Measurements from ENCODE around the gene LATS2.
"Not testable (repeated sequence)": the region's sequence is repeated elsewhere in the genome, so short reads cannot be mapped to it uniquely, and the experiment has no call there.

LATS2 gene

GRCh38 chr13:21075011-21075378 lies 13.6 kb upstream of the LATS2 start:
- DNase-seq = peak in 1 of 2 donors; percentile 22

DNA sequence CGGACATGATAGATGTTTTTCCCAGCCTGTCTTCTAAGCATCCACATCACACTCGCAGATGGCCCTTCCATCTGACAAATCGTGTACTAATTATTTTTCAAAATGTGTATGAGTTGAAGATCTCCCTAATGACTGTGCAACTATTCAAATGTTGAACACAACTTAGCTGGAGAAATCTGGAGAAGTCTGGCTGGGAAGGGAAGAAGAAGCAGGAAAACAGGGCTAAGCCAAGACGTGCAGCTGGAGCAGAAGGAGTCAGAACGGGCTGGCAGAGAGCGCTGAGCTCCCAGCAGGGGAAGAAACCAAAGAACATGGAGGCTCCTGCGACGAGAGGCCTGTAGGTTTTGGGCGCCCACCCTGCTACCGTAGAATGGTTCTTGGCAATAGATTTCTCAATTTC lies 13.2 kb upstream of the LATS2 start:
- DNase-seq = no peak

GRCh38 chr13:21071924-21072323 lies 10.5 kb upstream of the LATS2 start:
- DNase-seq = no peak

GRCh38 chr13:21071015-21071414 lies 9.6 kb upstream of the LATS2 start:
- DNase-seq = no peak

GRCh38 chr13:21069561-21070004 lies 8.2 kb upstream of the LATS2 start:
- DNase-seq = no peak

GRCh38 chr13:21067848-21068247 lies 6.5 kb upstream of the LATS2 start:
- DNase-seq = no peak

GRCh38 chr13:21066946-21067345 lies 5.6 kb upstream of the LATS2 start:
- no peak for DNase-seq

GRCh38 chr13:21065686-21066085 lies 4.3 kb upstream of the LATS2 start:
- no peak for DNase-seq

DNA sequence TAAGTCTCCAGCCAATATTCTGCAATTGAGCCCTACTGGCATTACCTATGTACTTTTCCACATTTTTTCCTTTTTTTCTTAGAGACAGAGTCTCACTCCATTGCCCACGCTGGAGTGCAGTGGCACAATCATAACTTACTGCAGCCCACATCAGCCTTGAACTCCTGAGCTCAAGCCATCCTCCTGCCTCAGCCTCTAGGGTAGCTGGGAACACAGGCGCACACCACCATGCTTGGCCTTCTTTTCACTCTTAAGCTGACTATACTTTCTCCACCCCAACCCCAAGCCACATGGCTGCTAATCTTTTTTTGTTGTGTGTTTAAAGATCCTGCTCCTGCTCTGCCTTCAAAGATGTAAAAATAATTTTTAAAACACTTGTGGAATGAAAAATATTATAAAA lies 1.6 kb upstream of the LATS2 start:
- no peak for DNase-seq

DNA sequence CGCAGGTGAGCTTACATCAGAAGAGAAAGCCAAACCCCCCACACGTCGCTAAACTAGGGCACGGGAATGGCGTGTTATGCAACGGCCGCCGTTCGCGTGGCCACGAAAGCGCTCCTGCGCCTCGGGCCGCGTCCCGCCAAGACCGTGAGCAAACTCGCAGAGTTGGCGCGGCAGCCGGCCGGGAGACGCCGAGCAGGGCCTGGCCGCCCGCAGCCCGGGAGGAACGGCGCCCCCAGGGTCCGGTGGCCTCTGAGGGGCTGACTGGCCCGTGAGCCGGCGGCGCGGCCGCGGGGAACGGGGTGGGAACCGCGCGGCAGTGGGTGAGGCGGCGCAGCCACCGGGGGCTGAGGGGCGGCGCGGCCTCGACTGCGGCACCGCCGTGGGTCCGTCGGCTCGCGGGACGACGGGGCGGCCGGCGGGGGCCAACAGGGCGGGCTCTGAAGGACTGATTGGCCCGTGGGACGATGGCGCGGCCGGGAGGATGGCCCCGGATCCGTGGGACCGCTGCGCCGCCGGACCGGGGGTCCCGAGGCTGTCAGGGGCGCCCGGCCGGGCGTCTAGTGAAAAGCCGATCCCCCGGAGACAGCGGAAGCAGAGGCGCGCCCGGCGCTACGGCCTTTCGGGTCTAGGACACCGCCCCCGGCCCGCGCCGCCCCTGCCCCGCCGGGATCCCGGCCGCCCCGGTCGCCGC lies 903 bp downstream of the LATS2 start:
- DNase-seq = no peak

DNA sequence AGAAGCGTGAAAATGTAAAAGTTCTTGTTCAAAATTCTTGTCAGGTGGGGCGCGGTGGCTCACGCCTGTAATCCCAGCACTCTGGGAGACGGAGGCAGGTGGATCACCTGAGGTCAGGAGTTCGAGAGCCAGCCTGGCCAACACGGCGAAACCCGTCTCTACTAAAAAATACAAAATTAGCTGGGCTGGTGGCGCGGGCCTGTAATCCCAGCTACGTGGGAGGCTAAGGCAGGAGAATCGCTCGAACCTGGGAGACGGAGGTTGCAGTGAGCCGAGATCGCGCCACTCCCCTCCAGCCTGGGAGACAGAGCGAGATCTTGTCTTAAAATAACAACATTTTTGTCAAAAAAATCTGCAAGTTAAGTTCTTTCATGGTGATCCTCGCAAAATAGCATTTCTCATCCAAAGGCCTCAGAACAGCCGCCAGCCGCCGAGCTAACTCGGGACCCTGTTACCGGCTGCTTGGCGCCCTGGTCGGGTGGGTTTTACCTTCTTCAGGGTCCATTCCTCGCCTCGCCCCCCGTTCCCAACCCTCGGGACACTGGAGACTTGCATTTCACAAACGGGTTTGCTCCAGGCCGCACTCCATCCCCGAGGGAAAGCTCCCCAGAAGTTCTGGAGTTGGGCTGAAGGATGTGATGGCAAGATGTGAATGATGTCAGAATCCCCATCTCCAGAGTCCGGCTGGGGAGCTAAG lies 1.6 kb downstream of the LATS2 start:
- DNase-seq = no peak

DNA sequence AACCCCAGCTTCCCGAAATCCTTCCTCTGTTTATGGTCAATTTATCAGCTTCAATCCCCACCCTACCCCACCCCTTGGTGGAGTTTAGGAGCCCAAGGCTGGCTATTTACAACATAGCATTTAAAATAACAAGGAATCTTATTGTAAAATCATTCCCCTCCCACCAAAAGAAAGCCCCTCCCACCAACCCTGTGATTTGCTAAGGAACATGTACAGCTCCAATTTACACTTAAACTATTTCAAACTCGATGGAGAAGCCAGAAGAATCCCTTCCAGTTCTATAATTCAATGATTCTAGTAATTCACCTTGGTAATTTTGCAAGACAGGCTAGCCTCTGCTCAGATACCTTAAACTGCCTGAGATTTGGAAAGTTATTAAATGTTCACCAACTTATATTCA lies 3.0 kb downstream of the LATS2 start:
- DNase-seq = no peak

GRCh38 chr13:21055511-21056045 lies 5.8 kb downstream of the LATS2 start:
- no peak for DNase-seq

DNA sequence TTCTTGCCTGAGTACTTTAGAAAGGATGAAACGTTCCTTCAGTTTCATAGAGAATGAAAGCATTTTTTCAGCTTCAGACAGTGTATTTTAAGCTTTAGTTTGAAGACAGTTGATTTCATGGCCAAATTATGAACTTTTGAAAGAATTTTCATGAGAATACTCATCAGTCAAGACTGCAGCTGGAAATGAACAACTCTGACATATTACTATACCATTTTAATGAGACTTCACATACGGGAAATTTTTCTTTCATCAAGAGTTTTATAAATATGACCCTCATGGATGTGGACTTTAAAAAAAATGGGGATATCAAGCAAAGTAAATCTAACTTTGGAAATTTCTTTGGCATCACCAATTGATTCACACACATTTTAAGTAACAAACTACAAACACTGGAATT lies 6.4 kb downstream of the LATS2 start:
- no peak for DNase-seq

DNA sequence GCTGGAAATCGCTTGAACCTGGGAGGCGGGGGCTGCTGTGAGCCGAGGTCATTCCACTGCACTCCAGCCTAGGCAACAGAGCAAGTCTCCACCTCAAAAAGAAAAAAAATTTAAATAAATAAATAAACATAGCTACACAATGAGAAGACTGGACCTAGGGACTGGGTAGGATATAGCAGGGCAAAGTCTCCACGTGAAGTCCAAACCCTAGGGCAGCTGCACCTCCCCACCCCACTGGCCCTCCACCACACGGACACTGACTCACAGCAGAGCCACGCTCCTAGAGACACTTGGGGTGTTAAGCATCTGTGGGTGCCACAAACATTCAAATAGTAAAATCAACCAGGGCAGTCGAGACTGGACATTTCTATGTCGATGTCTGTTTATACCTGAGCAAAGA lies 7.1 kb downstream of the LATS2 start:
- no peak for DNase-seq

GRCh38 chr13:21053231-21053630 lies 8.2 kb downstream of the LATS2 start:
- DNase-seq = no peak

DNA sequence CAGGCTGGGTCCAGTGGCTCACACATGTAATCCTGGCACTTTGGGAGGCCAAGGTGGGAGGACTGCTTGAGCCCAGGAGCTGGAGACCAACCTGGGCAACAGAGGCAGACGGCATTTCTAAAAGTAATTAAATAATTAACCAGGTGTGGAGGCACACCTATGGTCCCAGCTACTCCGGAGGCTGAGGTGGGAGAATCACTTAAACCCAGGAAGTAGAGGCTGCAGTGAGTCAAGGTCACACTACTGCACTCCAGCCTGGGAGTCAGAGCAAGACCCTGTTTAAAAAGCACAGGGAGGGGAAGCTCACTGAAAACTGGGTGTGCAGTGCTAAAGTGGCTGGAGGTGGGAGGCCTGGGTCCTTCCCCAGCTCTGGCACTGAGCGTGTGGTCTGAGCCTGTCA lies 9.7 kb downstream of the LATS2 start:
- DNase-seq = no peak

GRCh38 chr13:21050288-21051197 lies 10.8 kb downstream of the LATS2 start:
- DNase-seq = no peak

DNA sequence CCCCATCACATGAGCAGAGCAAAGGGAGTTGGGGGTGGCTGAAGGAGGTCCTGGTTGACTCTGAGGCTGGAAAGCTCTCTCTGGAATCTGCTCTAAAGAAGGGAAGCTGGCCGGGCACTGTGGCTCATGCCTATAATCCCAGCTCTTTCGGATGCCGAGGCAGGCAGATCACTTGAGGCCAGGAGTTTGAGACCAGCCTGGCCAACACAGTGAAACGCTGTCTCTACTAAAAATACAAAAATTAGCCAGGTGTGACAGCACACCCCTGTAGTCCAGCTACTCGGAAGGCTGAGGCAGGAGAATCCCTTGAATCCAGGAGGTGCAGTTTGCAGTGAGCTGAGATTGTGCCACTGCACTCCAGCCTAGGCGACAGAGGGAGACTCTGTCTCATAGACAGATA lies 11.7 kb downstream of the LATS2 start:
- DNase-seq = not testable (repeated sequence)

DNA sequence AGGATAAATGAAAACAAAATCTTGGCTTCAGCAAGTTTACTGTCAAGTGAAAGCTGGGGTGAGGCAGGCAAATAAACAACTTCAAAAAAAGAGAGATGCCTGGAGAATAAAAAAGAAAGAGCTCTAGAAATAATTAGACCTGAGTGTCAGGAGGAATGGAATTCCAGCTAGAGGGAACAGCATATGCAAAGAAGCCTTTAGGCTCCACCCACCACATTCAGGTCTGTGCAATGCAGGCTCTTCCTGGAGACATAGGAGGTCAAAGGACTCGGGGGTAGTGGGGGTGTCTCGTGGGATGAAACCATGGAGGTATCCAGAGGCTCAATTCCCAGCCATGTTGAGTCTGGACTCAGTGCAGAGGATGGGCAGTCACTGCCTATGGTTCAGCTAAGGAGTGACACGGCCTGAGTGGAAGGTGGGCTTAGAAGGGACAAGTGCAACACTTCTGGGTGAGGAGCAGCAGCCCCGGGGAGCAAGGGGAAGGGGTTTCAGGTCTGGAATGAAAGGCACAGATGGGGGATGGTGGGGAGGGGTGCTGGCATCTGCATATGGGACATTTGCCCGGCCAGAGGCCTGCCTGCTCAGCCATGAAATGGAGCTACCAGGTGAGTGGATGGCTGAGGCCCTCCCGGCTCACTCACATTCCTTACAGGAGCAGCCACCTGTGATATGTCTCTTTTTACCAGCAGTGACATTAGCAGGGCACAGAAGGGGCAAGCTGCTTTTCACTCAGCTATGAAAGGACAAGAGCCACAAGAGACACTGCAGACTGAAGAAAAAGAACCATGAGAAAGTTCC lies 12.3 kb downstream of the LATS2 start:
- DNase-seq = no peak

DNA sequence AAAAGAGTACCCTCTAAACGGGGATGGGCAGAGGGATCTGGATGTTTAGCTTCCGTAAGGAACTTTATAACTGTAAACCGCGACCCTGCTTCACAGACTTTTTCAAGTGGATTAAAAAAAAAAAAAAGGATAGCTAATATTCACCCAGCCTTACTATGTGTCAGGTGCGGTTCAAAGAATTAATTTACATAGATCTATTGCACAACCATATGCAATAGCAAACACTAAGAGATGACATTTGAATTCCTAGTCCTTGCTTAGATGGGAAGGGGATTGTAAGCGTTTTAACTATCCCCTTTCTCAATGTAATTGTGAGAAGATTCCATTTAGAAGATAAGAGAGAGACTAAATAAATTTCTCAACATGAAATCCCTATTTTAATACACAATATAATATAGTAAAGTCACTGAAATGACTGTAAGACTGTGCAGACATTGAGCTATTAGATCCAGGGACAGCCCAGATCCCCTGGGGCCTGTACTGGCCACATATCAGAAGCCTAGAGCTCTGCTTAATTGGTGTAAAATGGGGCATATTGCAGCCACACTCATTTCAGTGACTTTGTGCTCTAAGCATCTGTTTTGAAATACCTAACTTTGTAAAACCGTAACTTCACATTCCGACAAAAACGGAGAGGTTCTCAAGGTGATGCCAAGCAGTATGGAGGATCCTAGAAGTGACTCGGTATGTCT lies 13.6 kb downstream of the LATS2 start:
- DNase-seq = no peak

DNA sequence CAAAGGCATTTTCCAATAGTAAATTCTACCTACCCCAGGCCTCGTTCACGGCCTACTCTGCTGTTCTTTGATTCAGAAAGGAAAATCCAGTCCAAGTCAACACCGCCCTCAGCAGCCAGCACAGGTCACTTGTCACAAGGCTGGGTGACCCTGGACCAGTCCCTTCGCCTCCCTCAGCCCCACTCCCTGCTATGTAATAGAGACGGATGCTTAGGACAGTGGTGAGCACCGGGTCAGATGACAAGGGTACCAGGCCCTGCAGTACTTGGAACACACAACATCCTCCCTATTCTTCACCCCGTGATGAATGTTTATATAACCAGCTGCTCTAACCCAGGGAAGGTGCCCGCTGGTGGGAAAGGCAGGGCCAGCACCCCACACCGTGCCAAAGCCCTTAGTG lies 14.3 kb downstream of the LATS2 start:
- DNase-seq = no peak
